Kidney epithelial cell (primary cell): ENCODE measurements around the gene IQSEC1. TPM values are rescaled to one million over a fixed set of nuclear protein-coding genes. Genes with fewer than 3 reads are reported as not detected.

Experiments
- DNase-seq: peaks from one replicate; pipeline ENCODE4 v3.0.0-alpha.2; 2010; ENCODE audit warnings: low read depth
- H3K27me3 ChIP-seq: 2 replicates; pipeline ENCODE4 v1.6.0; 2011; ENCODE audit warnings: low read length; ENCODE audit not compliant: control insufficient read depth, insufficient read depth
- H3K36me3 ChIP-seq: 2 replicates; pipeline ENCODE4 v1.5.1; 2011; ENCODE audit warnings: low read length; ENCODE audit not compliant: control insufficient read depth, insufficient read depth
- H3K4me3 ChIP-seq: 2 replicates; pipeline ENCODE4 v1.5.1; 2011; ENCODE audit warnings: low read depth, mild to moderate bottlenecking, control low read depth, low read length
- total RNA-seq: library from RNA; depleted of rRNA; stranded (reverse); fragments of >200 nt; gene quantifications from 2 replicates; pipeline ENCODE4 v1.2.3, GENCODE V29; 2015
- TF ChIP-seq, protein P1 (sequence below): IDR thresholded peaks from 2 replicates; pipeline ENCODE4 v1.5.1; 2011; ENCODE audit warnings: mild to moderate bottlenecking, moderate library complexity, low read length, control low read depth, inconsistent platforms; ENCODE audit not compliant: insufficient read depth, poor library complexity, severe bottlenecking

Gene IQSEC1
- total RNA-seq, 1 donor from 2014 or later: 14.9 TPM

DNA sequence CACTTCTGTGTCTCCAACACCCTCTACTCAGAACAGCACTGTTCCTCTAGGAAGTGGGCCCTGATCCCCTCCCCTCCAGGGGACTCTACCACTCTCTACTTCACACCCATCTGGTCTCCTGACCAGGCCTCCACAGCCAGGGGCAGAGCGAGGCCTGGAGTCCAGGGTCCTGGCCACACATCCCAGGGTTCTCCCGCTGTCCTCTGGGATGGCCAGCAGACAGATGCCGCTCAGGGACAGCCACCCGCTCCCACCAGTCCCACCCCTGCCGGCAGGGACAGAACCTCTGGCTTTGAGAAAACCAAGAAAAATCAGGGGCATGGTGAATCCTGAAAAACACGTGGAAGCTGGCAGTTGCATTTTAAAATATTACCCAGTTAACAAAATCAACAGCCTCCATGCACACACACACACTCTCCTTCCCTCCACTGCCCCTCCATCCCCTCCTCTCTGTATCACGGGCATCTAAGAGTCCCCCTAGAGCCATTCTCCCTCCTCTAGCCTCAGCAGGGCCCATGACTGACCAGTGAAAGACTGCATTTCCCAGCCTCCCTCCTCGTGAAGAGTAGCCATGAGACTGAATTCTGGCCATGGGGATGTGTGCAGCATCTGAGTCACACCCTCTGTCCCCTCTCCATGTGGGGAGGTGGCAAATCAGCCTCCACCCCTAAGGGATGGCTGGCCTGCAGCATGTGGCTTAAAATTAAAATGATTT is 32.1 kb upstream of the IQSEC1 start:
- Histone ChIP-seq H3K4me3 (no peak overlapping the region), H3K27me3 (peaks cover 7% of the 10 kb centered on the region), H3K36me3 (no peaks in the 10 kb centered on the region)
- DNase-seq: no peak
- TF ChIP-seq, protein P1, sequence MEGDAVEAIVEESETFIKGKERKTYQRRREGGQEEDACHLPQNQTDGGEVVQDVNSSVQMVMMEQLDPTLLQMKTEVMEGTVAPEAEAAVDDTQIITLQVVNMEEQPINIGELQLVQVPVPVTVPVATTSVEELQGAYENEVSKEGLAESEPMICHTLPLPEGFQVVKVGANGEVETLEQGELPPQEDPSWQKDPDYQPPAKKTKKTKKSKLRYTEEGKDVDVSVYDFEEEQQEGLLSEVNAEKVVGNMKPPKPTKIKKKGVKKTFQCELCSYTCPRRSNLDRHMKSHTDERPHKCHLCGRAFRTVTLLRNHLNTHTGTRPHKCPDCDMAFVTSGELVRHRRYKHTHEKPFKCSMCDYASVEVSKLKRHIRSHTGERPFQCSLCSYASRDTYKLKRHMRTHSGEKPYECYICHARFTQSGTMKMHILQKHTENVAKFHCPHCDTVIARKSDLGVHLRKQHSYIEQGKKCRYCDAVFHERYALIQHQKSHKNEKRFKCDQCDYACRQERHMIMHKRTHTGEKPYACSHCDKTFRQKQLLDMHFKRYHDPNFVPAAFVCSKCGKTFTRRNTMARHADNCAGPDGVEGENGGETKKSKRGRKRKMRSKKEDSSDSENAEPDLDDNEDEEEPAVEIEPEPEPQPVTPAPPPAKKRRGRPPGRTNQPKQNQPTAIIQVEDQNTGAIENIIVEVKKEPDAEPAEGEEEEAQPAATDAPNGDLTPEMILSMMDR: no peak

GRCh38 chr3:13104511-13104910 is 31.3 kb upstream of the IQSEC1 start:
- H3K36me3 ChIP-seq: no peaks in the 10 kb centered on the region
- no peak overlapping the region for H3K4me3 ChIP-seq
- DNase-seq: no peak
- peaks cover 7% of the 10 kb centered on the region for H3K27me3 ChIP-seq
- TF ChIP-seq, protein P1: no peak

GRCh38 chr3:13103416-13104058 is 30.3 kb upstream of the IQSEC1 start:
- H3K27me3 ChIP-seq: peaks cover 7% of the 10 kb centered on the region
- H3K4me3 ChIP-seq: no peak overlapping the region
- H3K36me3 ChIP-seq: no peaks in the 10 kb centered on the region
- TF ChIP-seq, protein P1: no peak
- no peak for DNase-seq

DNA sequence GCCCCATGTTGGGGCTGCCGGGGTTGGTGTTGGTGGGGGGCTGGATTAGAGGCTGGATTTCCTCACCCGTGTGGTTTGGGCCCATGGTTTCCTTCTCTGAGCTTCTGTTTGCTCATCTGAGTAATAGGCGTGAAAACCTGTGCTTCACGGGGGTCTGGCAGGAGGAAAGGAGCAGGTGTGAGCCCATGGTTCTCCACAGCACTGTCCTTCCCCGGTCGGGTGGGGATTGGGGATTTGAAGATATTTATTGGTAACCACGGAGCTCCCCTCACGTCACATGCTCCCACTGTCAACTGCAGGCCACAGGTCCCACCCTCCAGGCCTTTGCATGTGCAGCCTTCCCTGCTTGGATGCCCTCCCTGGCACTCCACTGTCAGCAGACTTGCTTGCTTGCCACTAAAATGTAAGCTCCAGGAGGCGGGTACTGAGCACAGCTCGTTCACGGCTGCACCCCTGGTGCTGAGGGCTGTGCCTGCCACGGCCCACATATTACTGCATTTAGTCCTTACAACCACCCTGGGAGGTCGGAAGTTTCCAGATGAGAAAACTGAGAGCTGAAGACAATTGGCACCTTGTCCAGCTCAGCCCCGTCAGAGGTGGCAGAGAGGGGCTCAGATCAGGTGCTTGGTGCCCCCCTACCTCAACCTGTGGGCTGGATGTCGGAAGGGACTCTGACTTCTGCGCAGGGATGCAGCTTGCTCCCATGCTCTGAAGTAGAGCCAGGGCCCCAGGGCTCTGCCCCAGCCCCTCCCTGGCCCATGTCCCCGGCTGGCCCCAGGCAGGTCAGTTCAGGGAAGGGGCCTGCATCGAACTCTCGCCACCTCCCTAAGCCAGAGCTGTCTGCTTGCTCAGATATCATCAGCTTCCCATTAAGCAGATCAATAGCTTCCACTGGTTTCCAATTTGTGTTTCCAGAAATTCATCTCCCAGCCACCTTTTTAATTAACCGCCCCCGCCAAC is 29.4 kb upstream of the IQSEC1 start:
- no peak overlapping the region for H3K4me3 ChIP-seq
- TF ChIP-seq, protein P1: no peak

GRCh38 chr3:13099707-13100106 is 26.5 kb upstream of the IQSEC1 start:
- no peak overlapping the region for H3K4me3 ChIP-seq
- TF ChIP-seq, protein P1: no peak
- no peak for DNase-seq
- no peaks in the 10 kb centered on the region for H3K36me3 ChIP-seq
- peaks cover 23% of the 10 kb centered on the region for H3K27me3 ChIP-seq

More for the DNA sequence above, 29.4 kb upstream of the IQSEC1 start:
- Histone ChIP-seq H3K27me3 (peaks cover 7% of the 10 kb centered on the region), H3K36me3 (no peaks in the 10 kb centered on the region)
- DNase-seq: no peak
